ENCODE data around the gene SBK3.

DNA sequence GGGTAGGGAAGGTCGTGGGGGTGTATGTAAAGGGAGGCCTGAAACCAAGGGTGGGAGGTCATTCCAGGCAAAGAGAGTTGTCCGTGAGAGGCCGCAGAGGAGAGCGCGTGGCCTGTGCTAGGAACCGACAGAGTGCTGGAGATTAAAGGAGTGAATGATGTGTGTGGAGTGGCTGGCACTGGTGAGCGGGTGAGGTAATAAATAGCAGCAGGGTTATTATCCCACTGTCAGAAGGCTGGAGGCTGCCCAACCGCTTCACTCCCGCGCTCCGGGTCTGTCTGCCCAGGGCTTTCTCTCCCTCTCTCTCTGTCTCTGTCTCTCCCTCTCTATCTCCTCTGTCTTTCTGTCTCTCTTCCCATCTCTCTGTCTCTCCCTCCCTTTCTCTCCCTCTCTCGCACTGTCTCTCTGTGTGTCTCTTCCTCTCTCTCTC, 17.9 kb upstream of the SBK3 start:
- TF ChIP-seq, protein P1, sequence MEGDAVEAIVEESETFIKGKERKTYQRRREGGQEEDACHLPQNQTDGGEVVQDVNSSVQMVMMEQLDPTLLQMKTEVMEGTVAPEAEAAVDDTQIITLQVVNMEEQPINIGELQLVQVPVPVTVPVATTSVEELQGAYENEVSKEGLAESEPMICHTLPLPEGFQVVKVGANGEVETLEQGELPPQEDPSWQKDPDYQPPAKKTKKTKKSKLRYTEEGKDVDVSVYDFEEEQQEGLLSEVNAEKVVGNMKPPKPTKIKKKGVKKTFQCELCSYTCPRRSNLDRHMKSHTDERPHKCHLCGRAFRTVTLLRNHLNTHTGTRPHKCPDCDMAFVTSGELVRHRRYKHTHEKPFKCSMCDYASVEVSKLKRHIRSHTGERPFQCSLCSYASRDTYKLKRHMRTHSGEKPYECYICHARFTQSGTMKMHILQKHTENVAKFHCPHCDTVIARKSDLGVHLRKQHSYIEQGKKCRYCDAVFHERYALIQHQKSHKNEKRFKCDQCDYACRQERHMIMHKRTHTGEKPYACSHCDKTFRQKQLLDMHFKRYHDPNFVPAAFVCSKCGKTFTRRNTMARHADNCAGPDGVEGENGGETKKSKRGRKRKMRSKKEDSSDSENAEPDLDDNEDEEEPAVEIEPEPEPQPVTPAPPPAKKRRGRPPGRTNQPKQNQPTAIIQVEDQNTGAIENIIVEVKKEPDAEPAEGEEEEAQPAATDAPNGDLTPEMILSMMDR (optimal IDR thresholded peaks at IDR 0.05 in 1 of 3, IDR thresholded peaks at IDR 0.05 in 1 of 3, conservative IDR thresholded peaks at IDR 0.05 in 1 of 3; ENCODE audit: extremely low read depth in 1 of 3, insufficient read depth in 2 of 3, low read length in 3 of 3) = no peak
- no peak for TF ChIP-seq EZH2 (IDR thresholded peaks at IDR 0.05; ENCODE audit: low read length)

Data from keratinocyte (primary cell).